Measurements from ENCODE around the gene SCYGR4. TPM values are rescaled to one million over a fixed set of nuclear protein-coding genes. Genes with fewer than 3 reads are reported as not detected.

SCYGR4 gene
- total RNA-seq, 2 experiments from 2014 or later: not detected

- no peak overlapping the region for H3K4me3 Mint-ChIP-seq
- no peak overlapping the region for H3K27ac Mint-ChIP-seq
- DNase-seq: no peak
- no peaks in the 10 kb centered on the region for H3K36me3 Mint-ChIP-seq
- no peaks in the 10 kb centered on the region for H3K9me3 Mint-ChIP-seq
- H3K27me3 Mint-ChIP-seq: peaks cover 62% of the 10 kb centered on the region
- H3K4me1 Mint-ChIP-seq: peaks cover 12% of the 10 kb centered on the region
Observed at GRCh38 chr2:227606476-227606875, 10.8 kb upstream of the SCYGR4 start.

GRCh38 chr2:227607941-227608340 is 9.4 kb upstream of the SCYGR4 start:
- H3K4me3 Mint-ChIP-seq: no peak overlapping the region
- H3K9me3 Mint-ChIP-seq: no peaks in the 10 kb centered on the region
- H3K27ac Mint-ChIP-seq: no peak overlapping the region
- DNase-seq: no peak
- peaks cover 12% of the 10 kb centered on the region for H3K4me1 Mint-ChIP-seq
- H3K27me3 Mint-ChIP-seq: peaks cover 71% of the 10 kb centered on the region
- H3K36me3 Mint-ChIP-seq: no peaks in the 10 kb centered on the region

GRCh38 chr2:227608561-227609338 is 8.5 kb upstream of the SCYGR4 start:
- Mint-ChIP-seq H3K4me3 (no peak overlapping the region), H3K9me3 (no peaks in the 10 kb centered on the region), H3K27me3 (peaks cover 71% of the 10 kb centered on the region), H3K4me1 (peaks cover 12% of the 10 kb centered on the region), H3K27ac (no peak overlapping the region), H3K36me3 (no peaks in the 10 kb centered on the region)
- peak; percentile 8 for DNase-seq

GRCh38 chr2:227610123-227610522 is 7.2 kb upstream of the SCYGR4 start:
- no peak for DNase-seq
- Mint-ChIP-seq H3K4me3 (no peak overlapping the region), H3K4me1 (peaks cover 12% of the 10 kb centered on the region), H3K36me3 (no peaks in the 10 kb centered on the region), H3K27me3 (peaks cover 67% of the 10 kb centered on the region), H3K27ac (peak overlapping the region; percentile 46), H3K9me3 (no peaks in the 10 kb centered on the region)

- peaks cover 53% of the 10 kb centered on the region for H3K27me3 Mint-ChIP-seq
- DNase-seq: no peak
- no peak overlapping the region for H3K4me3 Mint-ChIP-seq
- H3K4me1 Mint-ChIP-seq: peaks cover 12% of the 10 kb centered on the region
- H3K9me3 Mint-ChIP-seq: no peaks in the 10 kb centered on the region
- H3K36me3 Mint-ChIP-seq: no peaks in the 10 kb centered on the region
- no peak overlapping the region for H3K27ac Mint-ChIP-seq
Observed at GRCh38 chr2:227612546-227613271, 4.6 kb upstream of the SCYGR4 start.

- peaks cover 8% of the 10 kb centered on the region for H3K4me1 Mint-ChIP-seq
- peaks cover 48% of the 10 kb centered on the region for H3K27me3 Mint-ChIP-seq
Observed at GRCh38 chr2:227613272-227613660, 4.0 kb upstream of the SCYGR4 start.

GRCh38 chr2:227614246-227614645 is 3.1 kb upstream of the SCYGR4 start:
- Mint-ChIP-seq H3K4me3 (no peak overlapping the region), H3K4me1 (no peaks in the 10 kb centered on the region), H3K27me3 (peaks cover 38% of the 10 kb centered on the region), H3K27ac (no peak overlapping the region), H3K9me3 (no peaks in the 10 kb centered on the region), H3K36me3 (no peaks in the 10 kb centered on the region)
- no peak for DNase-seq

More at GRCh38 chr2:227613272-227613660, 4.0 kb upstream of the SCYGR4 start:
- no peaks in the 10 kb centered on the region for H3K36me3 Mint-ChIP-seq
- H3K4me3 Mint-ChIP-seq: no peak overlapping the region
- no peak for DNase-seq
- no peak overlapping the region for H3K27ac Mint-ChIP-seq
- H3K9me3 Mint-ChIP-seq: no peaks in the 10 kb centered on the region

- no peak within 1 kb of the TSS for H3K27ac Mint-ChIP-seq
- H3K36me3 Mint-ChIP-seq: no peaks in the 10 kb centered on the region
- H3K4me1 Mint-ChIP-seq: no peaks in the 10 kb centered on the region
- no peak for DNase-seq
- H3K9me3 Mint-ChIP-seq: no peaks in the 10 kb centered on the region
- peaks cover 33% of the 10 kb centered on the region for H3K27me3 Mint-ChIP-seq
- H3K4me3 Mint-ChIP-seq: no peak within 1 kb of the TSS
Observed at GRCh38 chr2:227614740-227615139, 2.6 kb upstream of the SCYGR4 start, which contains the start of gene SCYGR3. Gene SCYGR3 (minus strand): TSS chr2:227614840. CDS start chr2:227614840, 0 bp downstream.

GRCh38 chr2:227615181-227615580 is 2.1 kb upstream of the SCYGR4 start:
- DNase-seq: no peak
- no peak overlapping the region for H3K27ac Mint-ChIP-seq
- H3K4me3 Mint-ChIP-seq: no peak overlapping the region
- H3K4me1 Mint-ChIP-seq: no peaks in the 10 kb centered on the region
- peaks cover 31% of the 10 kb centered on the region for H3K27me3 Mint-ChIP-seq
- no peaks in the 10 kb centered on the region for H3K36me3 Mint-ChIP-seq
- H3K9me3 Mint-ChIP-seq: no peaks in the 10 kb centered on the region

- DNase-seq: no peak
- H3K27ac Mint-ChIP-seq: no peak overlapping the region
- peaks cover 2% of the 10 kb centered on the region for H3K4me1 Mint-ChIP-seq
- H3K9me3 Mint-ChIP-seq: no peaks in the 10 kb centered on the region
- no peaks in the 10 kb centered on the region for H3K36me3 Mint-ChIP-seq
- H3K27me3 Mint-ChIP-seq: peaks cover 26% of the 10 kb centered on the region
- H3K4me3 Mint-ChIP-seq: no peak overlapping the region
Observed at GRCh38 chr2:227615906-227616305, 1.4 kb upstream of the SCYGR4 start.

- DNase-seq: no peak
- Mint-ChIP-seq H3K4me3 (no peak overlapping the region), H3K27ac (no peak overlapping the region), H3K9me3 (no peaks in the 10 kb centered on the region), H3K36me3 (no peaks in the 10 kb centered on the region), H3K4me1 (peaks cover 2% of the 10 kb centered on the region), H3K27me3 (peaks cover 19% of the 10 kb centered on the region)
Observed at GRCh38 chr2:227616631-227617030, 667 bp upstream of the SCYGR4 start.

GRCh38 chr2:227623226-227623625 is 5.9 kb downstream of the SCYGR4 start:
- peaks cover 3% of the 10 kb centered on the region for H3K27me3 Mint-ChIP-seq

GRCh38 chr2:227625420-227625819 is 8.1 kb downstream of the SCYGR4 start:
- Mint-ChIP-seq H3K4me1 (peaks cover 2% of the 10 kb centered on the region), H3K27ac (no peak overlapping the region), H3K4me3 (no peak overlapping the region), H3K27me3 (peaks cover 13% of the 10 kb centered on the region), H3K36me3 (no peaks in the 10 kb centered on the region), H3K9me3 (no peaks in the 10 kb centered on the region)
- DNase-seq: no peak

More at GRCh38 chr2:227623226-227623625, 5.9 kb downstream of the SCYGR4 start:
- Mint-ChIP-seq H3K4me3 (no peak overlapping the region), H3K27ac (no peak overlapping the region), H3K36me3 (no peaks in the 10 kb centered on the region), H3K4me1 (peaks cover 3% of the 10 kb centered on the region), H3K9me3 (no peaks in the 10 kb centered on the region)
- no peak for DNase-seq

- Mint-ChIP-seq H3K4me3 (no peak overlapping the region), H3K27ac (no peak overlapping the region), H3K9me3 (no peaks in the 10 kb centered on the region), H3K36me3 (no peaks in the 10 kb centered on the region), H3K4me1 (peaks cover 2% of the 10 kb centered on the region), H3K27me3 (peaks cover 23% of the 10 kb centered on the region)
- DNase-seq: no peak
Observed at GRCh38 chr2:227626580-227627151, 9.4 kb downstream of the SCYGR4 start.

GRCh38 chr2:227627769-227628168 is 10.5 kb downstream of the SCYGR4 start:
- H3K27me3 Mint-ChIP-seq: peaks cover 24% of the 10 kb centered on the region
- H3K4me1 Mint-ChIP-seq: peaks cover 2% of the 10 kb centered on the region
- no peak for DNase-seq

More at GRCh38 chr2:227627769-227628168, 10.5 kb downstream of the SCYGR4 start:
- Mint-ChIP-seq H3K27ac (no peak overlapping the region), H3K4me3 (no peak overlapping the region), H3K9me3 (no peaks in the 10 kb centered on the region), H3K36me3 (no peaks in the 10 kb centered on the region)

Measured in activated naive CD8-positive, alpha-beta T cell treated with anti-CD3 and anti-CD28 coated beads for 36 hours (primary cell).